Mucosa of descending colon (tissue), 3 donors: ENCODE measurements around the gene IL17RB. TPM values are rescaled to one million over a fixed set of nuclear protein-coding genes. Genes with fewer than 3 reads are reported as not detected.

ENCODE experiments used
- ATAC-seq: fragments of 200-7000 bp; cut with Tn5 transposase; one replicate; pipeline ENCODE4 v1.9.1; 2020; ENCODE audit warnings: mild to moderate bottlenecking, moderate library complexity
- DNase-seq, 3 donors: peaks; one replicate each; pipeline ENCODE4 v3.0.0-alpha.2; 2020
- H3K36me3 ChIP-seq: fragments of 200-600 bp; one replicate; pipeline ENCODE4 v1.8.0; 2021; ENCODE audit warnings: low read depth, mild to moderate bottlenecking
- H3K4me1 ChIP-seq: fragments of 200-600 bp; one replicate; pipeline ENCODE4 v1.8.0; 2021; ENCODE audit warnings: low read depth, mild to moderate bottlenecking
- H3K4me3 ChIP-seq: fragments of 200-600 bp; one replicate; pipeline ENCODE4 v1.8.0; 2021; ENCODE audit warnings: mild to moderate bottlenecking
- H3K9me3 ChIP-seq: fragments of 200-600 bp; one replicate; pipeline ENCODE4 v1.8.0; 2021; ENCODE audit warnings: mild to moderate bottlenecking
- intact Hi-C, 2 donors: fragments of 100-400 bp; cut with DNase I in 1 of 2; cut with micrococcal nuclease in 1 of 2; formaldehyde crosslinking; loops; one replicate each; pipeline versions ENCODE4 v1.11.0 to v1.11.1; 2022; cut with DNase I, micrococcal nuclease
- total RNA-seq, 3 donors: library from RNA; stranded (reverse); fragmentation: NEBNext Ultra II Directional in 2 of 3; extraction: Animal tissue kit (Norgen Biotek cat#: 25700) in 2 of 3; gene quantifications; one replicate each; pipeline versions ENCODE4 v1.2.1 to v1.2.4, GENCODE V29; 2021 to 2023
- TF ChIP-seq, protein P1 (sequence below): fragments of 200-600 bp; IDR thresholded peaks from one replicate; pipeline ENCODE4 v1.8.0; 2022; ENCODE audit warnings: antibody characterized with exemption, mild to moderate bottlenecking
- donor health status: DM: no; HTN: no; CAD: no; lungs with moderate emphysema.
- donor health status: DM: no; HTN: no; CAD: no.
- donor health status: DM: no; HTN: yes; CAD: no.

IL17RB gene
- total RNA-seq, 3 donors from 2014 or later = 10.3 to 13.4 (median 10.9) TPM

DNA sequence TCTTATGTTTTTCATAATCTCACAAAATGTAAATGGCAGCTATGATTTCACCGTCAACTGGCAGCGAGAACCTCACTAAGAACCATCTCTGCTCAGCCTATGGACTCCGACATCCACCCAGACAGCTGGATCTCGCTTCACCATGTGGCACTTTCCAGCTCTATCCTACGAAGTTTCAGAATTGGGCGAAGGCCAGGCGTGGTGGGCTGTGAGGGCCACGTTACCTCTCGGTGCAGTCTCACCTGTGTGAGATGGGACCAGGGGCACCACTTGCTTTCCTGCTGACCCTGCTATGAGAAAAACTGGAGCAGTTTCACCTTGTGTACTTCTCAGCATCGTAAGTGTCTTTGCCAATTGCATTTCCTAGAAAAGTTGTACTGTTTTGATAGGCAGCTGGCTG lies 32.5 kb upstream of the IL17RB start:
- no peak overlapping the region for H3K4me3 ChIP-seq
- DNase-seq (no peak), ATAC-seq (no peak)
- H3K4me1 ChIP-seq = no peaks in the 10 kb centered on the region
- H3K36me3 ChIP-seq = no peaks in the 10 kb centered on the region
- intact Hi-C loops = no loop called here
- TF ChIP-seq, protein P1, sequence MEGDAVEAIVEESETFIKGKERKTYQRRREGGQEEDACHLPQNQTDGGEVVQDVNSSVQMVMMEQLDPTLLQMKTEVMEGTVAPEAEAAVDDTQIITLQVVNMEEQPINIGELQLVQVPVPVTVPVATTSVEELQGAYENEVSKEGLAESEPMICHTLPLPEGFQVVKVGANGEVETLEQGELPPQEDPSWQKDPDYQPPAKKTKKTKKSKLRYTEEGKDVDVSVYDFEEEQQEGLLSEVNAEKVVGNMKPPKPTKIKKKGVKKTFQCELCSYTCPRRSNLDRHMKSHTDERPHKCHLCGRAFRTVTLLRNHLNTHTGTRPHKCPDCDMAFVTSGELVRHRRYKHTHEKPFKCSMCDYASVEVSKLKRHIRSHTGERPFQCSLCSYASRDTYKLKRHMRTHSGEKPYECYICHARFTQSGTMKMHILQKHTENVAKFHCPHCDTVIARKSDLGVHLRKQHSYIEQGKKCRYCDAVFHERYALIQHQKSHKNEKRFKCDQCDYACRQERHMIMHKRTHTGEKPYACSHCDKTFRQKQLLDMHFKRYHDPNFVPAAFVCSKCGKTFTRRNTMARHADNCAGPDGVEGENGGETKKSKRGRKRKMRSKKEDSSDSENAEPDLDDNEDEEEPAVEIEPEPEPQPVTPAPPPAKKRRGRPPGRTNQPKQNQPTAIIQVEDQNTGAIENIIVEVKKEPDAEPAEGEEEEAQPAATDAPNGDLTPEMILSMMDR = no peak
- no peaks in the 10 kb centered on the region for H3K9me3 ChIP-seq

DNA sequence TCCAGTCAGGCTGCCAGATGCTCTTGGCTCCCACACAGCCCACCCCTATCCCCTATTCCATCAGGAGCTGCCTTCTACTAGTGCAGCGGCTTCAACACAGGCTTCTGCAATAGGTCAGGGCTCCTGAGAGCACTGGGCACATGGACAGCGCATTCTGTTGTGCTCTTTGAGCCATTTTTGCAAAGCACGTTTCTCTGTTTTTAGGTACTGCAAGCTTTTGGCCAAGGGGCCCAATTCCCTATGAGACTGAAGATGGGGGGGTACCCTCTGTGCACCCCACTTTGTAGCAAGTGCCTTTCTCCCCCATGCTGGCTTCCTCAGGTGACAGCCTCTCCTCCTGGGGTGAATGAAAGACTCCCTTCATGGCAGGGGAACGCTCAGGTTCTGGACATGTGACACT lies 31.3 kb upstream of the IL17RB start:
- ATAC-seq (no peak), DNase-seq (no peak)
- TF ChIP-seq, protein P1 = no peak
- no peaks in the 10 kb centered on the region for H3K36me3 ChIP-seq
- intact Hi-C loops = no loop called here
- H3K4me3 ChIP-seq = no peak overlapping the region
- no peaks in the 10 kb centered on the region for H3K4me1 ChIP-seq
- no peaks in the 10 kb centered on the region for H3K9me3 ChIP-seq

DNA sequence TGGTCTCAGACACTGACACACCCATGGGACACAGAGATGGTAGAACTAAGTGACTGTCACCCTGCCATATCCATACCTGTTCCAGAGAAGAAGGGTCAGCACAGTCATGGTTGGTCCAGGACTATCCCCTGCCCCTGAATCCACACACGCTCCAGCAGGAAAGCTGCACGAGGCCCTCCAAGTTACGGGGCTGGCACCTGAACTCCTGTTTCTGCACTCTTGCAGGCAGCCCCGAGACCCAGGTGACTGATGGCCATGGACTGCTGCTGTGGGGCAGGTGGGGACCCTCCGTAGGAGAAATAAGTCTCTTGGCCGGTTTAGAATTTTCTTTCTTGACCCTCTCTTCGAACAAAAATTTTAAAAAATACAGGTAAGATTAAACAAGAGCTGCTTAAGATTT lies 30.7 kb upstream of the IL17RB start:
- TF ChIP-seq, protein P1 = no peak
- no peak for DNase-seq
- H3K4me3 ChIP-seq = no peak overlapping the region
- H3K9me3 ChIP-seq = no peaks in the 10 kb centered on the region
- intact Hi-C loops = no loop called here
- no peaks in the 10 kb centered on the region for H3K36me3 ChIP-seq
- H3K4me1 ChIP-seq = no peaks in the 10 kb centered on the region
- no peak for ATAC-seq

DNA sequence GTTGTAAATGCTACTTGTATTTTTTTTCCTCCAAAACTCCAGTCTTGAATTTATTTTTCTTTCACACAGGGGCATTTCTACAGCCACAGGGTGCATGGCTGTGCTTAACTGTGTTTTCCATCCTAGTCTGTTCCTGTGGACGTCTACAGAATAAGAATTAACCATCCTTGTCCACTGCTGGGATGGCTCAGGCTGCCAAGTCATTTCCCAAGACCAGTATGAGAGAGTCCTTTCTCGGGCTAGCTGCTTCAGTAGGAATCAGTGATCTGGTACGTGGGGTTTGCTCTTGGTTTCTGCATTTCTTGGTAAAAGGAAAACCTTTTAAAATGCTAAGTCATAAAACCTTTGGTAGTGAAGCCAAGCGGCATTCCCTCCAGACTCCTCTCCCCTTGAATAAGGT lies 29.9 kb upstream of the IL17RB start:
- no peak overlapping the region for H3K4me3 ChIP-seq
- TF ChIP-seq, protein P1 = no peak
- intact Hi-C loops = no loop called here
- no peak for DNase-seq
- H3K9me3 ChIP-seq = no peaks in the 10 kb centered on the region
- no peaks in the 10 kb centered on the region for H3K4me1 ChIP-seq
- H3K36me3 ChIP-seq = no peaks in the 10 kb centered on the region
- no peak for ATAC-seq

DNA sequence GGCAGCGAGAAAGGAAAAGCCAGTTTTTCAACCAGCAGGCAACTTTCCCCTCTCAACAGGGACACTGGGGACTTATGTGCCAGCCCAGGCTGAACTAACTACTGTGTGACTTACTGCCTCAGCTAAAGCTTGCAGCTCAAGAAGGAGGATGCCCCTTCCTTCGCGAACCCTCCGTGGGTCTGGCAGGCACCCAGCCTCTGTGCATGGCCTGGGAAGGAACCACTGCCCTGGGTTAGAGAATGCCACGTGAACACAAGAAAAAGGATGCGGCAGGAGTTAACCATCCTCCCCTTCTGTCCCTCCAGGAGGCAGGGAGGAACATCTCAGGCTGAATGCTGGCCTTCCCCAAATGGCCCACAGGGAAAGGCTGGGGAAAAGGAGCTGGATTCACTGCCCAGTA lies 29.2 kb upstream of the IL17RB start:
- intact Hi-C loops = no loop called here
- no peaks in the 10 kb centered on the region for H3K4me1 ChIP-seq
- no peaks in the 10 kb centered on the region for H3K36me3 ChIP-seq
- TF ChIP-seq, protein P1 = no peak
- H3K9me3 ChIP-seq = no peaks in the 10 kb centered on the region
- DNase-seq = no peak
- no peak overlapping the region for H3K4me3 ChIP-seq
- ATAC-seq = no peak

DNA sequence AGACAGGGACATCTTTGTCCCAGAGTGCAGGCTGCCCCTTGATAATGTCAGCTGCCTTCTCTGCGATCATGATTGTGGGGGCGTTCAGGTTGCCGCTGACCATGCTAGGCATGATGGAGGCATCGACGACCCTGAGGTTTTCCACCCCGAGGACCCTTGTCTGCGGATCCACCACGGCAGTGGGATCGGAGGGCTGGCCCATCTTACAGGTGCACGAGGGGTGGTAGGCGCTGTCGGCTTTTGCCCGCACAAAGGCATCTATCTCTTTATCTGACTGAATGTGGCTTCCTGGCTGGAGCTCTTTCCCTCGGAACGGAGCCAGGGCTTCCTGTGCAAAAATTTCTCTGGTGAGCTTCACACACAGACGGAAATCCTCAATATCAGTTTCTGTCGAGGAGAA lies 28.6 kb upstream of the IL17RB start:
- no peak for ATAC-seq
- H3K36me3 ChIP-seq = no peaks in the 10 kb centered on the region
- peak in 1 of 3 donors; percentile 43 for DNase-seq
- intact Hi-C loops = no loop called here
- H3K4me3 ChIP-seq = no peak overlapping the region
- H3K9me3 ChIP-seq = no peaks in the 10 kb centered on the region
- no peaks in the 10 kb centered on the region for H3K4me1 ChIP-seq
- TF ChIP-seq, protein P1 = no peak
